HCT116 (cell line): ENCODE measurements around the gene SLC25A13. TPM values are rescaled to one million over a fixed set of nuclear protein-coding genes. Genes with fewer than 3 reads are reported as not detected.
"Not testable (repeated sequence)": the region's sequence is repeated elsewhere in the genome, so short reads cannot be mapped to it uniquely, and the experiment has no call there.

ENCODE experiments used
- ATAC-seq: fragments of 200-7000 bp; cut with Tn5 transposase; 2 replicates; pipeline ENCODE4 v1.9.1; 2020; ENCODE audit warnings: mild to moderate bottlenecking, moderate library complexity
- BruUV-seq: library from RNA; stranded (reverse); fragments of 400-500 nt; replicated peaks from 2 replicates; lab custom pipeline; 2021; lab: Mats Ljungman, UMichigan
- CTCF ChIA-PET: fragments of 300-600 bp; sonication (Branson Sonifier 250); formaldehyde crosslinking; loops from one replicate; lab custom pipeline; 2021; ENCODE audit warnings: antibody characterized with exemption; lab: Charles Lee
- POLR2A ChIA-PET: fragments of 300-600, 350-600 bp; sonication (Branson Sonifier 250); formaldehyde crosslinking; loops from one replicate; lab custom pipeline; 2021; ENCODE audit warnings: antibody characterized with exemption; lab: Charles Lee
- RAD21 ChIA-PET, 2 experiments: fragments of 300-600 bp; sonication (Branson Sonifier 250); formaldehyde crosslinking; loops; one replicate each; lab custom pipeline; 2023; ENCODE audit warnings: low total read pairs in 2 of 2; ENCODE audit not compliant: uncharacterized antibody in 2 of 2, unreplicated experiment in 2 of 2, low non-redundant PET in 1 of 2; lab: Charles Lee
- DNase-seq: peaks from one replicate; pipeline ENCODE4 v3.0.0-alpha.2; 2010; ENCODE audit warnings: low read depth, low spot score
- H2AFZ ChIP-seq: fragments of 200-600 bp; shearing (Covaris generic), sonication (generic); 2 replicates; pipeline ENCODE4 v1.6.1; 2017; ENCODE audit warnings: low read depth, mixed run types, mixed read lengths, antibody characterized with exemption, low read length; ENCODE audit not compliant: poor library complexity, severe bottlenecking
- H3K27ac ChIP-seq: 2 replicates; pipeline ENCODE4 v1.5.1; 2012; ENCODE audit warnings: low read depth, low read length
- H3K27me3 ChIP-seq: fragments of 200-600 bp; sonication (generic); 2 replicates; pipeline ENCODE4 v1.6.1; 2016; ENCODE audit warnings: mixed run types, low read length, mixed read lengths; ENCODE audit not compliant: insufficient read depth
- H3K36me3 ChIP-seq, 2 experiments: fragments of 200-500 bp in 1 of 2; fragments of 200-600 bp in 1 of 2; sonication (Bioruptor generic) in 1 of 2; sonication (generic) in 1 of 2; 2 replicates each; pipeline versions ENCODE4 v1.5.1 to v1.6.1; 2014 to 2016; ENCODE audit warnings: low read length in 2 of 2, inconsistent platforms in 1 of 2, mixed read lengths in 1 of 2, mixed run types in 1 of 2; ENCODE audit not compliant: insufficient read depth in 2 of 2, control insufficient read depth in 1 of 2
- H3K4me1 ChIP-seq, 2 experiments: fragments of 200-600 bp in 1 of 2; sonication (generic) in 1 of 2; 2 replicates each; pipeline versions ENCODE4 v1.5.1 to v1.6.1; 2012 to 2017; ENCODE audit warnings: low read length in 2 of 2, inconsistent platforms in 1 of 2, mild to moderate bottlenecking in 1 of 2, mixed read lengths in 1 of 2, mixed run types in 1 of 2, moderate library complexity in 1 of 2; ENCODE audit not compliant: insufficient read depth in 2 of 2, control insufficient read depth in 1 of 2
- H3K4me2 ChIP-seq: fragments of 200-600 bp; sonication (generic); 2 replicates; pipeline ENCODE4 v1.6.1; 2017; ENCODE audit warnings: mixed run types, low read length, mixed read lengths
- H3K4me3 ChIP-seq, 2 experiments: fragments of 200-600 bp in 1 of 2; sonication (generic) in 1 of 2; replicated peaks in 1 of 2; 2 replicates each; pipeline ENCODE4 v1.5.1; 2011 to 2016; ENCODE audit warnings: low read length in 2 of 2, control low read depth in 1 of 2, low read depth in 1 of 2, mild to moderate bottlenecking in 1 of 2, mixed read lengths in 1 of 2, mixed run types in 1 of 2
- H3K79me2 ChIP-seq: fragments of 200-600 bp; sonication (generic); 2 replicates; pipeline ENCODE4 v1.6.1; 2017; ENCODE audit warnings: mild to moderate bottlenecking, mixed run types, low read length, moderate library complexity, mixed read lengths; ENCODE audit not compliant: insufficient read depth
- H3K9ac ChIP-seq: fragments of 200-600 bp; sonication (generic); 2 replicates; pipeline ENCODE4 v1.6.1; 2016; ENCODE audit warnings: low read length, mixed read lengths
- H3K9me2 ChIP-seq: fragments of 200-600 bp; sonication (generic), shearing (Covaris generic); 2 replicates; pipeline ENCODE4 v1.6.1; 2017; ENCODE audit warnings: mixed run types, mild to moderate bottlenecking, moderate library complexity; ENCODE audit not compliant: insufficient read depth
- H3K9me3 ChIP-seq, 2 experiments: fragments of 200-500 bp in 1 of 2; fragments of 200-600 bp in 1 of 2; sonication (Bioruptor generic) in 1 of 2; sonication (generic) in 1 of 2; 2 replicates each; pipeline ENCODE4 v1.6.1; 2014 to 2017; ENCODE audit warnings: low read length in 2 of 2, mixed read lengths in 2 of 2, inconsistent platforms in 1 of 2, low read depth in 1 of 2, mild to moderate bottlenecking in 1 of 2, mixed run types in 1 of 2, moderate library complexity in 1 of 2; ENCODE audit not compliant: control insufficient read depth in 1 of 2, insufficient read depth in 1 of 2
- H4K20me1 ChIP-seq: fragments of 200-600 bp; sonication (generic), shearing (Covaris generic); 2 replicates; pipeline ENCODE4 v1.6.1; 2017; ENCODE audit warnings: mixed run types, mild to moderate bottlenecking, moderate library complexity; ENCODE audit not compliant: insufficient read depth
- CEBPB ChIP-seq: IDR thresholded peaks from 2 replicates; pipeline ENCODE4 v1.6.1; 2012; ENCODE audit warnings: low read depth
- EGR1 ChIP-seq: IDR thresholded peaks from 2 replicates; pipeline ENCODE4 v1.6.1; 2012; ENCODE audit warnings: low read depth
- EZH2 ChIP-seq: fragments of 200-600 bp; sonication (generic); IDR thresholded peaks from 2 replicates; pipeline ENCODE4 v1.6.1; 2017; ENCODE audit warnings: antibody characterized with exemption, mixed run types
- MAX ChIP-seq: IDR thresholded peaks from 2 replicates; pipeline ENCODE4 v1.6.1; 2012
- POLR2A ChIP-seq: IDR thresholded peaks from 2 replicates; pipeline ENCODE4 v1.7.0; 2011; ENCODE audit warnings: borderline replicate concordance; ENCODE audit not compliant: insufficient read depth, insufficient read length; ENCODE audit errors: extremely low read depth
- RAD21 ChIP-seq: IDR thresholded peaks from 2 replicates; pipeline ENCODE4 v1.6.1; 2012; ENCODE audit warnings: low read depth, mild to moderate bottlenecking
- REST ChIP-seq: IDR thresholded peaks from 2 replicates; pipeline ENCODE4 v1.6.1; 2012; ENCODE audit warnings: low read depth
- SIN3A ChIP-seq: IDR thresholded peaks from 2 replicates; pipeline ENCODE4 v1.6.1; 2012; ENCODE audit warnings: low read depth
- SRF ChIP-seq: IDR thresholded peaks from 2 replicates; pipeline ENCODE4 v1.6.1; 2012; ENCODE audit warnings: low read depth
- TCF7L2 ChIP-seq: IDR thresholded peaks from 2 replicates; pipeline ENCODE4 v1.7.0; 2011; ENCODE audit warnings: borderline replicate concordance, inconsistent platforms; ENCODE audit not compliant: insufficient read depth, insufficient read length; ENCODE audit errors: extremely low read depth
- ZFX ChIP-seq: fragments of 450-650 bp; IDR thresholded peaks from 2 replicates; pipeline ENCODE4 v1.6.1; 2017
- intact Hi-C: fragments of 100-400 bp; cut with micrococcal nuclease; formaldehyde crosslinking; loops from 2 replicates; pipeline ENCODE4 v1.10.0; 2022
- total RNA-seq: library from RNA; stranded (reverse); gene quantifications from one replicate; pipeline ENCODE4 v1.2.1, GENCODE V29; 2021; ENCODE audit not compliant: unreplicated experiment

The SLC25A13 gene
- total RNA-seq, 1 experiment from 2014 or later, result 19.3 TPM

- TF ChIP-seq REST (no peak), CEBPB (no peak), MAX (no peak), TCF7L2 (no peak), EZH2 (no peak), POLR2A (no peak), ZFX (no peak), SIN3A (no peak), RAD21 (no peak), SRF (no peak), EGR1 (no peak)
These were observed 38.0 kb upstream of the SLC25A13 start (continued) for GRCh38 chr7:96359876-96360275.

- ATAC-seq, H3K79me2 ChIP-seq, H3K27me3 ChIP-seq, BruUV-seq, H3K9me2 ChIP-seq, H3K27ac ChIP-seq, H3K4me1 ChIP-seq, intact Hi-C loops, H3K4me2 ChIP-seq, H4K20me1 ChIP-seq, POLR2A ChIA-PET, RAD21 ChIA-PET, H3K9ac ChIP-seq, H3K36me3 ChIP-seq, H2AFZ ChIP-seq, CTCF ChIA-PET, H3K4me3 ChIP-seq, DNase-seq, H3K9me3 ChIP-seq: not testable (repeated sequence)
These were observed 36.5 kb upstream of the SLC25A13 start for GRCh38 chr7:96358236-96358971.
